H1 (cell line): ENCODE results near the gene UMAD1. TPM values are rescaled to one million over a fixed set of nuclear protein-coding genes. Genes with fewer than 3 reads are reported as not detected.

Experiments used
- CHD7 ChIP-seq: fragments of 300-600 bp; sonication (generic); IDR thresholded peaks from 2 replicates; pipeline ENCODE4 v1.7.1; 2012; ENCODE audit warnings: low read length, moderate library complexity, mild to moderate bottlenecking, inconsistent platforms; ENCODE audit not compliant: insufficient replicate concordance
- FOSL1 ChIP-seq: IDR thresholded peaks from 2 replicates; pipeline ENCODE4 v1.6.1; 2011; ENCODE audit warnings: mild to moderate bottlenecking, low read depth, low read length, moderate library complexity; ENCODE audit not compliant: insufficient read depth
- GABPA ChIP-seq: IDR thresholded peaks from 2 replicates; pipeline ENCODE4 v1.6.1; 2011; ENCODE audit warnings: mild to moderate bottlenecking, low read length, moderate library complexity, borderline replicate concordance; ENCODE audit not compliant: insufficient read depth
- KDM1A ChIP-seq: fragments of 200-600, 300-600 bp; sonication (generic); IDR thresholded peaks from 2 replicates; pipeline ENCODE4 v1.7.1; 2016; ENCODE audit warnings: mild to moderate bottlenecking, low read length, borderline replicate concordance
- SIN3A ChIP-seq, 2 experiments: IDR thresholded peaks in 1 of 2; conservative IDR thresholded peaks in 1 of 2; 2 replicates each; pipeline ENCODE4 v1.6.1; 2011 to 2012; ENCODE audit warnings: low read length in 2 of 2, improper control_type of control experiment in 1 of 2, low read depth in 1 of 2, mild to moderate bottlenecking in 1 of 2
- SP1 ChIP-seq: IDR thresholded peaks from 2 replicates; pipeline ENCODE4 v1.6.1; 2011; ENCODE audit warnings: low read depth, low read length
- TEAD4 ChIP-seq: IDR thresholded peaks from 2 replicates; pipeline ENCODE4 v1.6.1; 2012; ENCODE audit warnings: low read depth, low read length, inconsistent platforms, mixed read lengths
- ZNF274 ChIP-seq: IDR thresholded peaks from 2 replicates; pipeline ENCODE4 v1.7.0; 2012; ENCODE audit warnings: low read length, borderline replicate concordance; ENCODE audit errors: extremely low read depth
- polyA plus RNA-seq, 7 experiments: library from polyadenylated mRNA; depleted of rRNA in 3 of 7; stranded (reverse) in 5 of 7; unstranded in 2 of 7; fragments of >200 nt in 5 of 7; fragments of 200-250 nt in 2 of 7; gene quantifications; 1 replicate in 5 of 7; 2 replicates in 1 of 7; 4 replicates in 1 of 7; pipeline versions ENCODE4 v1.2.1 to v1.2.3, GENCODE V29; 2011 to 2013; ENCODE audit warnings: missing spikeins in 2 of 7, mixed read lengths in 2 of 7
- total RNA-seq: library from RNA; stranded (reverse); fragmentation: NEBNext Ultra II Directional; extraction: Animal tissue kit (Norgen Biotek cat#: 25700); gene quantifications from 2 replicates; pipeline ENCODE4 v1.2.1, GENCODE V29; 2021

Gene UMAD1
- total and polyA plus RNA-seq, 2 of the 8 experiments (the other 6 are each of a cell fraction or from before 2014, with no cell fraction given), result 10.4 to 12.3 TPM

GRCh38 chr7:7652798-7653540, 12.4 kb downstream of the UMAD1 start (continued):
- TF ChIP-seq CHD7, result no peak
- TF ChIP-seq SIN3A (conservative IDR thresholded peaks at IDR 0.05 in 1 of 2, IDR thresholded peaks at IDR 0.05 in 1 of 2; ENCODE audit: low read depth in 1 of 2, low read length in 2 of 2), result no peak
- no peak for TF ChIP-seq KDM1A
- TF ChIP-seq TEAD4, result no peak
- TF ChIP-seq GABPA, result no peak
- no peak for TF ChIP-seq FOSL1
- TF ChIP-seq ZNF274, result no peak
- TF ChIP-seq SP1, result no peak
